Suprapubic skin (tissue), 4 donors: Measurements from ENCODE around the gene MORN2. TPM values are rescaled to one million over a fixed set of nuclear protein-coding genes. Genes with fewer than 3 reads are reported as not detected.

Source experiments
- DNase-seq, 2 donors: peaks; one replicate each; pipeline ENCODE4 v3.0.0-alpha.2; 2019; ENCODE audit warnings: low spot score in 2 of 2
- H3K27ac ChIP-seq: fragments of 200-600 bp; sonication (generic); one replicate; pipeline ENCODE4 v1.5.1; 2019
- H3K27me3 ChIP-seq: fragments of 200-600 bp; sonication (generic); one replicate; pipeline ENCODE4 v1.5.1; 2019
- H3K36me3 ChIP-seq: fragments of 200-600 bp; sonication (generic); one replicate; pipeline ENCODE4 v1.5.1; 2019
- H3K4me1 ChIP-seq: fragments of 200-600 bp; sonication (generic); one replicate; pipeline ENCODE4 v1.5.1; 2019
- H3K4me3 ChIP-seq: fragments of 200-600 bp; sonication (generic); one replicate; pipeline ENCODE4 v1.5.1; 2019; ENCODE audit warnings: mild to moderate bottlenecking
- H3K9me3 ChIP-seq: fragments of 200-600 bp; sonication (generic); one replicate; pipeline ENCODE4 v1.5.1; 2019
- EP300 ChIP-seq: sonication (generic); formaldehyde crosslinking; IDR thresholded peaks from one replicate; pipeline ENCODE4 v1.6.1; 2017; ENCODE audit warnings: antibody characterized with exemption
- POLR2A ChIP-seq, 2 donors: fragments of 450-650 bp; IDR thresholded peaks; one replicate each; pipeline ENCODE4 v1.6.1; 2017; ENCODE audit warnings: antibody characterized with exemption in 2 of 2, mild to moderate bottlenecking in 2 of 2, moderate library complexity in 2 of 2
- POLR2AphosphoS5 ChIP-seq, 3 donors: sonication (generic); formaldehyde crosslinking; IDR thresholded peaks; one replicate each; pipeline ENCODE4 v1.6.1; 2017; ENCODE audit warnings: antibody characterized with exemption in 3 of 3
- whole genome bisulfite sequencing: methylation state at CpG from one replicate; pipeline ENCODE4 v1.1.5; 2018; 5-methylcytosine and 5-hydroxymethylcytosine counted together
- total RNA-seq, 4 donors: library from RNA; depleted of rRNA; stranded (reverse); fragments of >200 nt; gene quantifications; one replicate each; pipeline ENCODE4 v1.1.0, GENCODE V29; 2016
- TF ChIP-seq, protein P1 (sequence below), 2 donors: fragments of 200-600 bp in 1 of 2; fragments of 450-650 bp in 1 of 2; sonication (generic) in 1 of 2; IDR thresholded peaks; one replicate each; pipeline ENCODE4 v1.5.1; 2016 to 2019; ENCODE audit warnings: antibody characterized with exemption in 2 of 2, mild to moderate bottlenecking in 1 of 2, moderate library complexity in 1 of 2

The MORN2 gene
- total RNA-seq, 4 donors from 2014 or later, result 6.3 to 9.0 (median 7.5) TPM

DNA sequence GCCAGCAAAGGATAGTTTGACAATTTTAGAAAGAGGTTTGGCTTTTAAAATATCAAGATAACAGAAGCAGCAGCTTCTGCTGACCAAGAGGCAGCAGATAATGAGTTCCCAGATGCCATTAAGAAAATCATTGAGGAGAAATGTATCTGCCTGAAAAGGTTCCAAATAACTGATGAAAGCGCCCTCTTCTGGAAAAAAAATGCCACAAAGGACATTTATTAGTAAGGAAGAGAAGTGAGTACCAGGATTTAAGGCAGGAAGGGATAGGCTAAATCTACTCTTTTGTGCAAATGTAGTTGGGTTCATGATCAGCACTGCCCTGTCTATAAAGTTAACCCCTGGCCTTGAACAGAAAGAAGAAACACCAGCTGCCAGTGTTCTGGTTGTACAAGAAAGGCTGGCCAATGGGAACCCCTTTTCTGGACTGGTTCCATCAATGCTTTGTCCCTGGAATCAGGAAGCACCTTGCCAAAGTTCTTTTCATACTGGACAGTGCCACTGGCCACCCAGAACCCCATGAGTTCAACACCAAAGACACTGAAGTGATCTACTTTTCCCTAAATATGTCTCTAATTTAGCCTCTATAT is 40.7 kb upstream of the MORN2 start:
- no peak for DNase-seq
- Histone ChIP-seq H3K4me1 (no peaks in the 10 kb centered on the region), H3K27ac (no peak overlapping the region), H3K36me3 (peaks cover 49% of the 10 kb centered on the region), H3K27me3 (no peaks in the 10 kb centered on the region), H3K4me3 (no peak overlapping the region), H3K9me3 (no peaks in the 10 kb centered on the region)
- 58% methylated on average over 1 of the region's 1 CpG for WGBS
- TF ChIP-seq, protein P1, sequence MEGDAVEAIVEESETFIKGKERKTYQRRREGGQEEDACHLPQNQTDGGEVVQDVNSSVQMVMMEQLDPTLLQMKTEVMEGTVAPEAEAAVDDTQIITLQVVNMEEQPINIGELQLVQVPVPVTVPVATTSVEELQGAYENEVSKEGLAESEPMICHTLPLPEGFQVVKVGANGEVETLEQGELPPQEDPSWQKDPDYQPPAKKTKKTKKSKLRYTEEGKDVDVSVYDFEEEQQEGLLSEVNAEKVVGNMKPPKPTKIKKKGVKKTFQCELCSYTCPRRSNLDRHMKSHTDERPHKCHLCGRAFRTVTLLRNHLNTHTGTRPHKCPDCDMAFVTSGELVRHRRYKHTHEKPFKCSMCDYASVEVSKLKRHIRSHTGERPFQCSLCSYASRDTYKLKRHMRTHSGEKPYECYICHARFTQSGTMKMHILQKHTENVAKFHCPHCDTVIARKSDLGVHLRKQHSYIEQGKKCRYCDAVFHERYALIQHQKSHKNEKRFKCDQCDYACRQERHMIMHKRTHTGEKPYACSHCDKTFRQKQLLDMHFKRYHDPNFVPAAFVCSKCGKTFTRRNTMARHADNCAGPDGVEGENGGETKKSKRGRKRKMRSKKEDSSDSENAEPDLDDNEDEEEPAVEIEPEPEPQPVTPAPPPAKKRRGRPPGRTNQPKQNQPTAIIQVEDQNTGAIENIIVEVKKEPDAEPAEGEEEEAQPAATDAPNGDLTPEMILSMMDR (IDR thresholded peaks at IDR 0.05), result no peak
- TF ChIP-seq EP300, result no peak
- TF ChIP-seq POLR2AphosphoS5 (IDR thresholded peaks at IDR 0.05), result no peak
- TF ChIP-seq POLR2A (IDR thresholded peaks at IDR 0.05), result no peak

DNA sequence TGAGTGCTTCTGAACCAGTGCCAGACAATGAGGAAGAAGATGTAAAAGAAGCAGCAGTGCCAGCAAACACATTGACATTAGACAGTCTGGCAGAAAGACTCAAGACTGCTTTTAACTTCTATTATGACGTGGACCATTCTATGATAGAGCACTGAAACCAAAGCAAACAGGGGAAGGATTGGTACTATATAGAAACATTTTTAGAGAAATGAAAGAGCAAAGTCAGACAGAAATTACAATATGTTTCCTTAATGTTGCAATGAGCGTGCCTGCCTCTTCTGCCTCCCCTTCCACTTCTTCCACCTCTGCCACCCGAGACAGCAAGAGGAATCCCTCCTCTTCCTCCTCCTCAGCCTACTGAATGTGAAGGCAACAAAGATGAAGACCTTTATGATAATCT is 39.8 kb upstream of the MORN2 start:
- no peak for TF ChIP-seq POLR2AphosphoS5 (IDR thresholded peaks at IDR 0.05)
- TF ChIP-seq, protein P1 (IDR thresholded peaks at IDR 0.05), result no peak
- TF ChIP-seq EP300, result no peak
- TF ChIP-seq POLR2A (IDR thresholded peaks at IDR 0.05), result no peak
- 88% methylated on average over 3 of the region's 3 CpGs for WGBS
- Histone ChIP-seq H3K27ac (no peak overlapping the region), H3K4me3 (no peak overlapping the region), H3K36me3 (peaks cover 42% of the 10 kb centered on the region), H3K4me1 (no peaks in the 10 kb centered on the region), H3K27me3 (no peaks in the 10 kb centered on the region), H3K9me3 (no peaks in the 10 kb centered on the region)
- no peak for DNase-seq

DNA sequence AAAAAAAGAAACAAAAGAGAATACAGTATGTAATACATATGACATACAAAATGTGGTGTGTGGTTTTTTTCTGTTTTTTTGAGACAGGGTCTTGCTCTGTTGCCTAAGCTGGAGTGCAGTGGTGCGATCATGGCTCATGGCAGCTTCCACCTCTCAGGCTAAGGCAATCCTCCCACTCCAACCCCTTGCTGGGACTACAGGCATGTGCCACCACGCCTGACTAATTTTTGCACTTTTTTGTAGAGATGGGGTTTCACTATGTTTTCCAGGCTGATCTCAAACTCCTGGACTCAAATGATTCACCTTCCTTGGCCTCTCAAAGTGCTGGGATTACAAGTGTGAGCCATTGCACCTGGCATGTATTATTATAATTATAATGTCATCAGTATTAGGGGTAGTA is 39.0 kb upstream of the MORN2 start:
- Histone ChIP-seq H3K4me1 (no peaks in the 10 kb centered on the region), H3K4me3 (no peak overlapping the region), H3K27ac (no peak overlapping the region), H3K36me3 (peaks cover 44% of the 10 kb centered on the region), H3K27me3 (no peaks in the 10 kb centered on the region), H3K9me3 (no peaks in the 10 kb centered on the region)
- WGBS, result 92% methylated on average over 2 of the region's 2 CpGs
- DNase-seq, result no peak
- TF ChIP-seq POLR2AphosphoS5 (IDR thresholded peaks at IDR 0.05) (no peak), EP300 (no peak), POLR2A (IDR thresholded peaks at IDR 0.05) (no peak)
- TF ChIP-seq, protein P1 (IDR thresholded peaks at IDR 0.05), result no peak

DNA sequence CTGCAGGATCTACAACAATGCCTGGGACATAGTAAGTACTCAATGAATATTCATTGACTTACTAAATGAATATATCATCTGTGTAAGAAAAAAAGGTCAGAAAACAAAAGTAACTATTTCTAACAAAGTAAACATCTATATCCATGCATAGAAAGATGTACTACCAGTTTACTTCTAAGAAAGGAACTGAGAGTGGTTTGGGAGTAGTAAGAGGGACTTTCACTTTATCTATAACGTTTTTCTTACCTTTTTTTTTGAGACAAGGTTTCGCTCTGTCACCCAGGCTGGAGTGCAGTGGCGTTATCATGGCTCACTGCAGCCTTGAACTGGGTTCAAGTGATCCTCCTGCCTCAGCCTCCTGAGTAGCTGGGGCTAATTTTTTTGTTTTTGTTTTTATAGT is 25.7 kb upstream of the MORN2 start:
- no peaks in the 10 kb centered on the region for H3K27me3 ChIP-seq
- H3K9me3 ChIP-seq, result no peaks in the 10 kb centered on the region
- H3K4me1 ChIP-seq, result no peaks in the 10 kb centered on the region
- no peak overlapping the region for H3K27ac ChIP-seq
- peaks cover 36% of the 10 kb centered on the region for H3K36me3 ChIP-seq
- whole genome bisulfite sequencing, result 90% methylated on average over 3 of the region's 3 CpGs
- DNase-seq, result no peak
- H3K4me3 ChIP-seq, result no peak overlapping the region
- TF ChIP-seq POLR2A (IDR thresholded peaks at IDR 0.05) (no peak), EP300 (no peak), POLR2AphosphoS5 (IDR thresholded peaks at IDR 0.05) (no peak)
- TF ChIP-seq, protein P1 (IDR thresholded peaks at IDR 0.05), result no peak

DNA sequence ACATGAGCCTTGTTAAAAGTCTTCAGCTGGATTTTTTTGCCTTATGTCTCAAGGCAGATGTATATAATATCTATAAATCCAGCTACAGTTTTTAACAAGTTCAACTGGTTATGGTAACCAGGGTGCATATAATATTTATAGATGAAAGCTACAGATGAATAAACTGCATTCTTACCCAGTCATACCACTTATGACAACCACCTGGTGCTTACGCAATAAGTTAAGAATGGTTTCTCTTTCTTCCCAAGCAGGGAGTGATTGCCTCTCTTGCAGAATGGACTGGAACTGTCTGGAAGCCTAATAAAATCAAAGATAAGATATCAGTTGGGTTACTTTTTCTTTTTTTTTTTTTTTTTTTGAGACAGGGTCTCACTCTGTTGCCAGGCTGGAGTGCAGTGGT is 19.6 kb upstream of the MORN2 start:
- 94% methylated on average over 1 of the region's 1 CpG for WGBS
- Histone ChIP-seq H3K36me3 (peaks cover 74% of the 10 kb centered on the region), H3K4me1 (no peaks in the 10 kb centered on the region), H3K4me3 (no peak overlapping the region), H3K27ac (no peak overlapping the region), H3K27me3 (no peaks in the 10 kb centered on the region), H3K9me3 (no peaks in the 10 kb centered on the region)
- no peak for DNase-seq
- TF ChIP-seq EP300, result no peak
- no peak for TF ChIP-seq POLR2AphosphoS5 (IDR thresholded peaks at IDR 0.05)
- no peak for TF ChIP-seq POLR2A (IDR thresholded peaks at IDR 0.05)
- TF ChIP-seq, protein P1 (IDR thresholded peaks at IDR 0.05), result no peak
